ENCODE data around the gene MSRB2.
A peak's percentile ranks its signal among the peaks of the same experiment; 100 is the strongest.
"Not testable (repeated sequence)": the region's sequence is repeated elsewhere in the genome, so short reads cannot be mapped to it uniquely, and the experiment has no call there.

Gene MSRB2

DNA sequence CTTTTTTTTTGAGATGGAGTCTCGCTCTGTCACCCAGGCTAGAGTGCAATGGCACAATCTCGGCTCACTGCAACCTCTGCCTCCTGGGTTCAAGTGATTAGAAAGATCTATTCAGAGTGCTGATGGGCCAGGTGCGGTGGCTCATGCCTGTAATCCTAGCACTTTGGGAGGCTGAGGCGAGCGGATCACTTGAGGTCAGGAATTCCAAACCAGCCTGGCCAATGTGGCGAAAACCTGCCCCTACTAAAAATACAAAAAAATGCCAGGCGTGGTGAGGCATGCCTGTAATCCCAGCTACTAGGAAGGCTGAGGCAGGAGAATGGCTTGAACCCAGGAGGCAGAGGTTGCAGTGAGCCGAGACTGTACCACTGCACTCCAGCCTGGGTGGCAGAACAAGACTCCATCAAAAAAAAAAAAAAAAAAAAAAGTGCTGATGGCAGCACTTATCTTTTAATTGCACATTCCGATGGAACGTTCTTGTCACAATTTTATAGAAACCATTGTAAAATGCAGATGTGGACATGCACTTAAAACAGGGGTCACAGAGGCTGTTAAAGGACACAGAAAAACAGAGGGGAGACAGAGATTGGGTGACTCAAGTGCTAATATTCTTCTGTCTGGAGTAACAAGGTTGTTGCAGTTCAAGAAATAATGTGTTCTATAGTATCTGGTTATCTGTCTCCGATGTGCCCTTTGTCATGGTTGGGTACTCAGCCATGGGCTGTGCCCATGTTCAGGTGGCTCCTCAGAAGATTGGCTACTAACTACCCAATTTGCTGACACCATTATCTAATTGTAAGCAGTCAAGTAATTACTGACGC lies 25.1 kb upstream of the MSRB2 start:
- DNase-seq = not testable (repeated sequence)

- no peak for DNase-seq
Measured at GRCh38 chr10:23070913-23071218, 24.5 kb upstream of the MSRB2 start.

DNA sequence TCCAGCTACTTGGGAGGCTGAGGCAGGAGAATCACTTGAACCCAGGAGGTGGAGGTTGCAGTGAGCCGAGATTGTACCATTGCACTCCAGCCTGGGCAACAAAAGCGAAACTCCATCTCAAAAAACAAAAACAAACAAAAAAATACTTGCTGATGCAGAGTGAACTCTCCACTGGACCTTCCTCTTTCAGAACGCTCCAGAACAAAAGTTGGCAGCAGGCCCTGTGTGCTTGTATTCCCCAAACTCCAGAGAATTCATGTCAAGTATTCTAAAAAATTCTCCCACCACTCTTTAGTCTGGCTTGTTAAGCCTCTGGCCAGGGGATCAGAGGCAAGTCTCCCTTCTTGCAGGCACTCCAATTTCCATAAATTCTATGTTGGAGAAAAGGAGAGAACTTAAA lies 22.8 kb upstream of the MSRB2 start:
- DNase-seq = not testable (repeated sequence)

DNA sequence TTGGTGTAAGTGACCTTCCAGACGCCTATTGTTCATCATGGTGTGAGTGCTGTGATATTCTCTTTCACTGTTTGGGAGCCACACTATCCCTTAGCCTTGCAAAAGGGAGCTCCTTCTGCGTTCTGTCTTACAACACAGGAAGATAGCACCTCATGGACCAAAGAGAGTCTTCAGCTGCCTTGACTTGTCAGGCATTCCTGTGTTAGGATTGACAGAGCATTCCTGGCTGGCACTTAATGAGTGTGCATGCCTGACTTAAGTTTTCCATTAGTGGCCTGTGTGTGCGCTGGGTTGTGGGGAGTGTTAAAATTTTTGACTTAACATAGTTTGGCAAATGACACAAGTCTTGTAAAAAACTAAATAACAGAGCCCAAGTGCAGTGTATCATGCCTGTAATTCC lies 21.9 kb upstream of the MSRB2 start:
- DNase-seq = no peak

GRCh38 chr10:23075672-23076071 lies 19.7 kb upstream of the MSRB2 start:
- no peak for DNase-seq

- no peak for DNase-seq
Measured at GRCh38 chr10:23078114-23078513, 17.3 kb upstream of the MSRB2 start.

GRCh38 chr10:23079700-23080099 lies 15.7 kb upstream of the MSRB2 start:
- no peak for DNase-seq

DNA sequence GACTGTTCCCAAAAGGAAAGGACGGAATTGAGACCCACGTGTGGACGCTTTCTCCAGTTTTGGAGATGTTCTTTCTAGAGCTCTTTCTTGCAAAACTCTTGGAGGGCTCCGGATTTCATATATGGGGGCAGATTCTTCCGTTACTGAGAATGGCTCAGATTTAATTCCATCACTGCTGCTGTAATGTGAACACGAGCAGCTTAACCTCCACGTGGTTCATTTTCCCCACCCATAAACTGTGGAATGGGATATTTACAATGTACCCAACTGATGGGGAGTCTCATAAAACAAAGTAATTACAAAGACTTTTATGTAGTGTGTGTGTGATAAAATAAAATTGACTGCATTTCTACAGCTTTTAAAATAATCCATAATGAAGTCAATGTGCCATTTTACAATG lies 15.1 kb upstream of the MSRB2 start:
- no peak for DNase-seq

DNA sequence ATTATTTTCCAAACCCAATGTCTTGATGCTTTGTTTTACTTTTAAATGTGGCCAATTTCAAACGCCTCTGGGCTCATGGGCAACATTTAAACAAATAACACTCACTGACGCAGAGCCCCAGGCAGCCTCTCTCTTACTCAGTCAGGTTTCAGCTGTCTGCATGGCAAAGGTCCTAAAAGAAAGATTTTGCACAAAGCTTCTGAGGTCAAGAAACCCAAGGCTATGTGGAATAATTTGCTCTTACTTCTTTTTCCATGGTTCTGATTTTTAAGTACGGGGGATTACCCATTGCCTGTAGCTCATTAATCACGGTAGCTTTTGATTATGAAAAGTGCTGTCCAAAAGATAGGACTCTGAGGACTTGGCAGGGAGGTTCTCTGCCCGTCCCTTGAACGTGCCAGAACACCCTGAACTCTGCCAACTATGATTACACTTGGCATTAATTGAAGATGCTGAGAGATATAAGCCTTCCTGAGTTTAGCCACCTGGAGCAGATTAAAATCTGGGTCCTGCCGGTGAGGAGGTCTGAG lies 14.1 kb upstream of the MSRB2 start:
- DNase-seq = no peak

DNA sequence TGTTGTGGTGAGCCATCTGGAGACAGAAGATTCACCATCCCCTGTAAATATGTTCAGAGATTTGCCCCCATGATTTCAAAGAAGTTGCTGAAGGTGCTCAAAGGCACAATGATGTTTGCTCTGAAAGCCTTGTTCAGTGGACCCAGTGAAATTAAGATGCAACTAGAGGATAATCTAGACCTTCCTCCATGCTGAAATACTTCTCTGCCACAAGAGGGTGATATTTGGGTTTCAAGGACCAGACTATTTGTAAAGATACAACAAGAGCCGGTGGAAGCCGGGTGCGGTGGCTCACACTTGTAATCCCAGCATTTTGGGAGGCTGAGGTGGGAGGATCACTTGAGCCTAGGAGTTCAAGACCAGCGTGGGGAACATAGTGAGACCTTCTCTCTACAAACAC lies 13.5 kb upstream of the MSRB2 start:
- DNase-seq = no peak

DNA sequence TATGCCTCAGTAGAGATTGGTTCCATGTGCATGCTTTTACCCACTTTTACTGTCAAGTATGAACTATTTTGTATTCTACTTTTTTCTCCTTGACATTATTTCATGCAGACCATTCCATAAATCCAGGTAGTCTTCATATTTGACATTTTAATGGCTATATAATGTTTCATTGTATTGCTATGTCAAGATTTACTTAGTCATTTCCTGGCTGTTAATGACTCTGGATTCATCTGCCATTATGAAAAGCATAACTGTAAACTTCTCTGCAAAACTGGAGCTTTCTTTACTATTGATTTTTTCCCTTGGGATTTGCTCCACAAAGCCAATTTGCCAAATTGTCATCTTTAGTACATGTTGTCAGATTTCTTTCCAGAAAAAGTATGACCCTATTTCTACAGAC lies 6.8 kb upstream of the MSRB2 start:
- no peak for DNase-seq

DNA sequence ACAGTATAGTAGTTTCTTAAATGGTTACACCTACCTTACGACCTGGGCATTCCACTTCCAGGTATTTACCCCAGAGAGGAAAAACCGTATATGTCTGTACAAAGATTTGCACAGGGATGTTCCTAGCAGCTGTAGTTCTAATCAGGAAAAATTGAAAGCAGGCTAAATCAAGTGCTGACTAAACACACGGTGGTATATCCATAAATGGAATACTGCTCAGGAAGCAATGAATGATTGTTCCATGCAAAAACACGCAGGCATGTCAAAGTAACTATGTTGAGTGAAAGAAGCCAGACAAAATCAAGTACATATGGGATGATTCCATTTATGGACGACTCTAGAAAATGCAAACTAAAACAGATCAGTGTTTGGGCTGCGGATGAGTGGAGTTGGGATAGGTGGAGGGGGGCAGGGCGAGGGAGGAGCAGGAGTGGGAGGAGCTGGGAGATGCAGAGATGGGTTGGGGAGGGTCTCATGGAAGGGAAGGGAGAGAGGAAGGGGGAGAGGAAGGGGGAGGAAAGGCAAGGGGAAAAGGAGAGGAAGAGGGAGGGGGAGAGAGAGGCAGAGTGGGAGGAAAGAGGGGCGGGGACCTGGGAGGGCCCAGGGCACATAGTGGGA lies 484 bp upstream of the MSRB2 start:
- no peak for DNase-seq

- DNase-seq = peak; percentile 16
Measured at GRCh38 chr10:23095966-23096801, 805 bp downstream of the MSRB2 start.

- no peak for DNase-seq
Measured at GRCh38 chr10:23096802-23097549, 1.6 kb downstream of the MSRB2 start.

DNA sequence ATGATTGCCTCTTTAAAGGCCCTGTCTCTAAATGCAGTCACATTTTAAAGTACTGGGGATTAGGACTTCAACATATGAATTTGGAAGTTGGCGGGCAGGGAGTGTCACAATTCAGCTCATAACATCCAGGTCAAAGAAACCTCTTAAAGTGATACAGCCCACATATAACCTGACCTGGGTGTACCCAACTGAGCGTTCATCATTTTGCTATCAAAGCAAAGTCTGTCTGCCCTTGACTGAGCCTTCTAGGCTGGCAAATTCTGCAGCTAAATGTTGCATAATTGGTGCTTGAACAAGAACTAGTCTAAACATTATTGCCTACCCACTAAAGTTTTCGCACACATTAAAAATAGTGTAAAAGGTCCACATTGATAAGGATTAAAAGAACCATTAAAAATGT lies 3.7 kb downstream of the MSRB2 start:
- DNase-seq = no peak

DNA sequence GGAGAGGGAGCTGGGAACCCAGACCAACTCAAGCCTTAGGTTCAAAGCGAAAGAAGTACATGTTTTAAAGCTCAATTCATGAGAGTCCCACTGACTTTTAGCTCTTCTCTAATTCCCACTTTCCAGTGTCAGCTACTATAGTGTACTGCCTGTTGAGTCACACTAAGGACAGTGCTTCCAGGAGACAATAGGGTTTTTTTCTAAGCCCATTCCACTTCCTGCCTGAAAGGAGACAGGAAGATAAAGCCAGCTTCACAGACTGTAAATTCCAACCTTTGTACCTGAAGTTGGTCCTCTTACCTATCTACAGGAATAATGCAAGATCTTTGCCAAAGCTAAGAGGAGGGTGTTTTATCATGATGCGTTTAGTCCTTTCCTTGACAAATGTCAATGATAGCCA lies 4.4 kb downstream of the MSRB2 start:
- no peak for DNase-seq

DNA sequence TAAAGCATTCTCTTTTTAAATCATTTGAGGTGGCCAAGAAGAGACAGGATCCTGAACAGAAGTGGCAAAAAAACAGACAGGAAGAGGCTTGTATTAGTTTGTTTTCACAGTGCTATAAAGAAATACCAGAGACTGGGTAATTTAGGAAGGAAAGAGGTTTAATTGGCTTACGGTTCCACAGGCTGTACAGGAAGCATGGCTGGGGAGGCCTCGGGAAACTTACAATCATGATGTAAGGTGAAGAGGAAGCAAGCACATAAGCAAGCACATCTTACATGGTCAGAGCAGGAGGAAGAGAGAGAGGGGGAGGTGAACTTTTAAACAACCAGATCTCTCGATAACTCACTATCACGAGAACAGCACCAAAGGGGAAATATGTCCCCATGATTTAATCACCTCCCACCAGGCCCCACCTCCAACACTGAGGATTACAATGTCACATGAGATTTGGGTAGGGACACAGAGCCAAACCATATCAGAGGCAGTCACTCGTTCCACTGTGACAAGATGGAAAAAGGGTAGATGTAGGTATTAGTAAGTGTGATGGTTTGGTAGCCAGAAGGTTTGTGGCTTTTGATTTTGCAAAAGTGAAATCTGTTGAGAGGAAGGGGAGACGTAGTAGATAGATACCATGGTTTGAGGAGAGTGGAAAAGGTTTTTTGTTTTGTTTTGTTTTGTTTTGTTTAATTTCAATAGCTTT lies 5.1 kb downstream of the MSRB2 start:
- peak; percentile 21 for DNase-seq

DNA sequence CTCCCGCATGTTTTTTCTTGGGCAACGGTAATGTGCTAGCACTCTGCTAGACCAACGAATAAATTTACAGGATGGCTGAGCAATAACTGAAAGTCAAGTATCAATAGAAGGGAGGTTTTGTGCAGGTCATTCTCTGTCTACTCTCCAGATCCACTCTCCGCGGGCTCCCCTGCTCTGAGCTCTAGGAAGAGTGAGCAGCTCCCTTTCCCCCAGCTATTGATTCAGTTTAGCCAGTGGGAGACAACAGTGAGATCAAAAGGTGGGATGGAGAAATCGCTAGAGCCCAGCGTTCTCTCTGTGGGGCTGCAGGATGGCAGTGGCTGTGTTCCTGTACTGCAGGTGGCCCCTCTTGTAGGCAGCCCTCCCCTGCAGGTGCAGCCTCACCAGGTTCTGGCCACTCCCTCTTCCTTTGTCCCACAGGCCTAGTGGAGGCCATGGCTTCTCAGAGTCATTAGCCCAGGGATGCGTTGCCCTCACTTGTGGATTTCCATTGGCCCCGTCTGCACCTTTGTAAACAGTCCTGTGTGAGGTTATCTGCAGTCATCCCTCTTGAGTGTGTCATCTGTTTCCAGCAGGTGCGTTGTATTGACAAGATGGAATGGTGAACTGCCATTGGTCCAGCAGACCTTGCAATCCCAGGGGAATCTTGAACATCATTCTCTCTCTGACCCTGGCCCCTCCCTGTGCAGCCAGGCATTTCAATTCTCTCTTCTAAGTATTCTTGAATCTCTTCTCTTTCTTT lies 11.1 kb downstream of the MSRB2 start:
- DNase-seq = no peak

- no peak for DNase-seq
Measured at GRCh38 chr10:23110722-23111516, 15.5 kb downstream of the MSRB2 start.

- DNase-seq = no peak
Measured at GRCh38 chr10:23111517-23112286, 16.3 kb downstream of the MSRB2 start.
